NT2/D1 (cell line): ENCODE measurements around the gene TMIE.

Experiments used
- SUZ12 ChIP-seq: IDR thresholded peaks from 2 replicates; pipeline ENCODE4 v1.6.1; 2011; ENCODE audit not compliant: insufficient read length, insufficient read depth; ENCODE audit errors: extremely low read depth
- YY1 ChIP-seq: IDR thresholded peaks from 2 replicates; pipeline ENCODE4 v1.6.1; 2011; ENCODE audit not compliant: insufficient read length, insufficient read depth
- ZNF274 ChIP-seq: IDR thresholded peaks from 2 replicates; pipeline ENCODE4 v1.6.1; 2011; ENCODE audit warnings: mild to moderate bottlenecking, low read depth, low read length

GRCh38 chr3:46730819-46731218 is 29.6 kb downstream of the TMIE start:
- TF ChIP-seq ZNF274 (no peak), YY1 (no peak), SUZ12 (no peak)
